DMS114 treated with DMSO at 0.1 percent for 48 hours (cell line): ENCODE measurements around the gene DCTN5.

Source experiments
- DNase-seq: peaks from one replicate; lab custom pipeline; 2025; ENCODE audit not compliant: unreplicated experiment; lab: John Stamatoyannopoulos, UW

The DCTN5 gene

GRCh38 chr16:23651943-23652468, 10.7 kb downstream of the DCTN5 start:
- DNase-seq: no peak

- DNase-seq: no peak
Measured at GRCh38 chr16:23663918-23664317, 22.7 kb downstream of the DCTN5 start.

- DNase-seq: no peak
Measured at GRCh38 chr16:23666571-23667354, 25.5 kb downstream of the DCTN5 start.

- no peak for DNase-seq
Measured at GRCh38 chr16:23667355-23667659, 26.0 kb downstream of the DCTN5 start.

GRCh38 chr16:23668225-23668624, 27.0 kb downstream of the DCTN5 start:
- DNase-seq: no peak

- no peak for DNase-seq
Measured at GRCh38 chr16:23668873-23669272, 27.6 kb downstream of the DCTN5 start.

- DNase-seq: no peak
Measured at GRCh38 chr16:23670137-23670776, 29.0 kb downstream of the DCTN5 start.

- DNase-seq: no peak
Measured at GRCh38 chr16:23673971-23674614, 32.8 kb downstream of the DCTN5 start.

GRCh38 chr16:23676924-23677480, 35.7 kb downstream of the DCTN5 start:
- DNase-seq: no peak

GRCh38 chr16:23678430-23679273, 37.4 kb downstream of the DCTN5 start, which contains the start of gene PLK1:
TSS of gene PLK1 (plus strand) at chr16:23678889. CDS start at chr16:23678933, 44 bp downstream.
- DNase-seq: peak; percentile 78

- no peak for DNase-seq
Measured at GRCh38 chr16:23679274-23679985, 38.2 kb downstream of the DCTN5 start.

- no peak for DNase-seq
Measured at GRCh38 chr16:23679986-23680336, 38.7 kb downstream of the DCTN5 start.

GRCh38 chr16:23682181-23682580, 40.9 kb downstream of the DCTN5 start:
- no peak for DNase-seq

GRCh38 chr16:23683487-23683886, 42.2 kb downstream of the DCTN5 start:
- DNase-seq: no peak

GRCh38 chr16:23687034-23687808, 46.0 kb downstream of the DCTN5 start:
- no peak for DNase-seq

- no peak for DNase-seq
Measured at GRCh38 chr16:23689442-23690187, 48.3 kb downstream of the DCTN5 start.

- no peak for DNase-seq
Measured at GRCh38 chr16:23690771-23691482, 49.7 kb downstream of the DCTN5 start.
